Right renal pelvis (tissue), 4 donors: ENCODE measurements around the gene MIA3. TPM values are rescaled to one million over a fixed set of nuclear protein-coding genes. Genes with fewer than 3 reads are reported as not detected.
"Not testable (repeated sequence)": the region's sequence is repeated elsewhere in the genome, so short reads cannot be mapped to it uniquely, and the experiment has no call there.

Experiments used
- DNase-seq, 4 donors: peaks; one replicate each; pipeline ENCODE4 v3.0.0-alpha.2; 2013; ENCODE audit warnings: low read depth in 4 of 4, low spot score in 3 of 4, missing footprints in 1 of 4
- polyA plus RNA-seq, 4 donors: library from polyadenylated mRNA; unstranded; fragments of 120-200 nt; gene quantifications; one replicate each; pipeline ENCODE4 v1.2.1, GENCODE V29; 2013; ENCODE audit not compliant: insufficient read length in 4 of 4

Gene MIA3
- 10 to 100 TPM; 59.4 to 84.3 (median 71.2) TPM for polyA plus RNA-seq

DNA sequence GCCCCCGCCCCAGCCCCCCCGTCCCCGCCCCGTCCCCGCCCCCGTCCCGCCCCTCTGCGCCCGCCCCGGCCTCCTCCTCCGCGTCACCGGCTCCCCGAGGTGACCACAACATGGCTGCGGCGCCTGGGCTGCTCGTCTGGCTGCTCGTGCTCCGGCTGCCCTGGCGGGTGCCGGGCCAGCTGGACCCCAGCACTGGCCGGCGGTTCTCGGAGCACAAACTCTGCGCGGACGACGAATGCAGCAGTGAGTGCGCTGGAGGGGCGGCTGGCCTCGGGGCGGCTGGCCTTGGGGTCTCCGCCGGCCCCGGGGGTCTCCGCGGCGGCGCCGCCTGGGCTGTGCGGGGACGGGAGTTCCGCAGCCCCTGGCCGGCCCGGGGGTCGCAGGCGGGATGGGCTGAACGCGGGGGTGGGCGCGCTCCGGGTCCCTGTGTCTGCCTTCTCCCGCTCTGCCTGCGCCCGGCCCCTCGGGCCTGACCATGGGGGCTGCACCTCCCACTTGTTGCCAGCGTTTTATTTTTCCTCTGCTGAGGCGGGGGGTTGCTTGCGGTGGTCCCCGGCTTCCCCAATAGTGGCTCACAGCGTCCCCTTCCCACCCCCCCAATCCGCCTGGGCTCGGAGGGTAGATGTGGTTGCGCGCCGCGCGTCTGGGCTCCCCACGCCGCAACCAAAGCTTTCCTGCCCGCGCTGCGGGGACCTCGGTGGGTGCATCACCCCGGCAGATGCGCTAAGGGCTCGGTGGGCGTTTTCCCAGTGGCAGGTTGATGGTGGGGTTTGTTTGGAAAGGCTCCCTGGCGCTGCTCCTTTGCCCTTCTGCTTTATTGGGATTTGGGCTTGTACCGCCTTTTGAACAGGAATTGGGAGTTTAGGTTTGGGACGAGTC is at the start of gene MIA3:
TSS of gene MIA3 (plus strand) at position 97 of the 879 bp plus-strand sequence. CDS start at position 111, 14 bp downstream.
- DNase-seq = peak in 2 of 4 donors; percentile 36 to 41

GRCh38 chr1:222570837-222571236 is 47.1 kb upstream of the MIA3 start:
- DNase-seq = no peak

- no peak for DNase-seq
Measured at GRCh38 chr1:222579316-222579715, 38.6 kb upstream of the MIA3 start.

- DNase-seq = no peak
Measured at GRCh38 chr1:222582099-222582774, 35.7 kb upstream of the MIA3 start.

GRCh38 chr1:222583079-222583478 is 34.8 kb upstream of the MIA3 start:
- no peak for DNase-seq

DNA sequence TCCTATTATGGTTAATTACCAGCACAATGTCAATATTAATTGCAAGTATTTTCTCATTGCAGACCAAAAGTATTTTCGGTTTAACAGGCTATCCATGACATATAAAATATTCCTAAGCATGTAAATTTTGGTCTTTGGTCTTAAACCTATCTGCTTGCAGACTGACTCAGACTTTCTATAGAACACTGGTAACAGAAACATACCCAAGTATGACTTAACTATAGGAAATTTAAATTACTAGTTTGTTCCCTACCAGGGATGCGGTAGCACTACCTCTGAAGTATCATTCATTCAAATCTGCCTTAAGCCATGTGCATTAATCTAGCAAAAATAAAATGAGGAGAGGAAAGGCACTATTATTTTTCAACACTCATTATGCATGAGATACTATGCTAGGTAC is 31.1 kb upstream of the MIA3 start:
- no peak for DNase-seq

- no peak for DNase-seq
Measured at GRCh38 chr1:222588135-222588534, 29.8 kb upstream of the MIA3 start.

- DNase-seq = peak; percentile 75 to 83 (median 76)
Measured at GRCh38 chr1:222589462-222590302, 28.2 kb upstream of the MIA3 start, which contains the start of gene TAF1A. TSS of gene TAF1A (minus strand) at chr1:222589933.

DNA sequence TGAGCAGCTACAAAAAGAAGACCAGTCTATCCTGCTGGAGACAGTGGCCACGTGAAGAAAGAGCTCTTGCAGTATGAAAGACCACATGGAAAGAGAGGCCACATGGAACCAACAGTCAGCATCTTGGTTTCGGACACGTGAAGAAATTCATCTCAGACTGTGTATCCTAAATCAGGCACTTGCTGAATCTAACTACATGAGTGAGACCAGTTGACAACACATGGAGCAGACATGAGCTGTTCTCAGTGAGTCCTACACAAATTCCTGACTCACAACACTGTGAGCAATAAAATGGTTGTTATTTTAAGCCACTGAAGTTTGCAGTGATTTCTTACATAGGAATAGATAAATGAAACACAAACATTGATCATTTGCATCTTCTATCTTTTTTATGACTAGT is 25.7 kb upstream of the MIA3 start:
- no peak for DNase-seq

GRCh38 chr1:222594789-222595188 is 23.1 kb upstream of the MIA3 start:
- no peak for DNase-seq

DNA sequence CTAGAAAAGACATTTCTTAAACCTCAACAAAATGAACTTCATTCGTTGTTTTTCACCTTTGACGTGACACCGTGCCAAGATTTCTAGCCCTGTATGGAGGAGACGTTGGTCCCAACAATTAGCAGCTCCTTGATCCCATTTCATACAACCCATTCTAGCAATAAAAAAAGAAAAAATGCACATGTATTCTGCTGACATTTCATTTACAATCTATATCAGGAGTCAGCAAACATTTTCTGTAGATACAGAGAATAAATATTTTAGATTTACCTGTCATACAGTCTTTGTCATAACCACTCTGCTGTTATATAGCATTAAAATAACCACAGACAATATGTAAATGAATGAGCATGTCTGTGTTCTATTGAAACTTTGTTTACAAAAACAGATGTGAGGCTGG is 21.2 kb upstream of the MIA3 start:
- no peak for DNase-seq

GRCh38 chr1:222600281-222600680 is 17.6 kb upstream of the MIA3 start:
- no peak for DNase-seq

GRCh38 chr1:222601257-222601656 is 16.6 kb upstream of the MIA3 start:
- no peak for DNase-seq

DNA sequence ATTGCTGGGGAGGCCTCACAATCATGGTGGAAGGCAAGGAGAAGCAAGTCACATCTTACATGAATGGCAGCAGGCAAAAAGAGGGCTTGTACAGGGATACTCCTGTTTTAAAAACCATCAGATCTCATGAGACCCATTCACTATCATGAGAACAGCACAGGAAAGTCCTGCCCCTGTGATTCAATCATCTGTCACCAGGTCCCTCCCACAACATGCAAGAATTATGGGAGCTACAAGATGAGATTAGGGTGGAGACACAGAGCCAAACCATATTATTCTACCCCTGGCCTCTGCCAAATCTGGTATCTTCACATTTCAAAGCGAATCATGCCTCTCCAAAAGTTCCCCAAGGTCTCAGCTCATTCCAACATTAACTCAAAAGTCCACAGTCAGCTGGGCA is 11.1 kb upstream of the MIA3 start:
- DNase-seq = no peak

DNA sequence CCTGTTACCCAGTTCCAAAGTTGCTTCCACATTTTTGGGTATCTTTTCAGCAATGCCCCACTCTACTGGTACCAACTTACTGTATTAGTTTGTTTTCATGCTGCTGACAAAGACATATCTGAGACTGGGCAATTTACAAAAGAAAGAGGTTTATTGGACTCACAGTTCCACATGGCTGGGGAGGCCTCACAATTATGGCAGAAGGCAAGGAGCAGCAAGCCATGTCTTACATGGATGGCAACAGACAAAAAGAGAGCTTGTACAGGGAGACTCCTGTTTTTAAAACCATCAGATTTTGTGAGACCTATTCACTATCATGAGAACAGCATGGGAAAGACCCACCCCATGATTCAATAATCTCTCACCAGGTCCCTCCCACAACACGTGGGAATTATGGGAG is 8.8 kb upstream of the MIA3 start:
- DNase-seq = not testable (repeated sequence)

GRCh38 chr1:222610728-222611127 is 7.2 kb upstream of the MIA3 start:
- DNase-seq = no peak

DNA sequence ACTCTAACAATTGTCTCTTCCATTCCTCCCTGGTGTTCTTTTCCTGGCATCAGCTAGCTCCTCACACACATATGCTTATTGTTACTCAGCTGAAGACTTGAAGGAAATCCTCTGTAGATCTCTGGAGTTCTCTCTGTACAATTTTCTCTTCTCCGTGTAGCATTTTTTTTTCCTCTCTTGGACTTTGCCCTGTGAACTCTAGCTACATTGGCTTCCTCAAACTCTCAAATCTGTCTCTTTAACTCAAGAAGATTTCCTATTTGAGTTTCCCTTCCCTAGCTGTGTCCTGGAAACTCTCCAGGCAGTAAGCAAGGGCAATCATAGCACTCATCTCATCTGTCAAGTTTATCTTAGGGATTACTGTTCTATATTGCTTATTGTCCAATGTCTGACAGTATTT is 4.3 kb upstream of the MIA3 start:
- no peak for DNase-seq

GRCh38 chr1:222616525-222616924 is 1.4 kb upstream of the MIA3 start:
- peak in 1 of 4 donors; percentile 5 for DNase-seq

GRCh38 chr1:222617367-222617951 is 438 bp upstream of the MIA3 start:
- DNase-seq = peak; percentile 68 to 81 (median 77)

DNA sequence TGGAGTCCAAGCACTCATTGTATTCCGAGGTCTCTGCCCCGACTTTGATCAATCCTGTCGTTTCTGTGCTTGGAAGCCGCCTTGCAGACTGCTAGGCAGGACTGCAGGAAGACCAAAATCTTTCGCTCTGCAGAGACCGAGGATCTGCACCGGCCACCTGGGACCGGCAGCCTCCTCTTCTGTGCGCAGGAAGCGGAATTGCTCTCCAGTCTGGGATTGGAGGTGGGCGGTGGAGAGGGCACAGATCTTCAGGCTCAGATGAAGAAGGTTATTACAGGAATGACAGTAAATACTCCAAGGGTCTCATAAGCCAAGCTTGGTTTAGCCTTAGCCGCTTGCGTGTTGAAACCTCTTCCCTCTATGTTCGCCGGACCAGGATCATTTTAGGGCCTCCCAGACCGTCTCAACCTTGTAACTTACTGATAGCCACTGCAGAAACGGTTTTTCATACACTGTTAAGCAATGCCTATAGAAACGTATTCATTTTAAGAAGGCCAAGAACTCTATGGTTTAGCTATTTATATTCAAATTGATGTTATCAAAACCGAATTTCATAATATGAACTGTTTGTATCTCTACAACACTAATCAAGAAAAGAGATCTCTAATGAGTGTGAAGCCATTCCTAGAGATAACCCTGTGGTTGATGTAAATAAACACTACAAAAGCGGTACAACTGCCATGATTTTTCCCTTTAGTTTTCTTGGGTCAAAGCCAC is 1.1 kb downstream of the MIA3 start:
- peak in 1 of 4 donors; percentile 12 for DNase-seq
